ENCODE data around the gene ZPLD1.
A peak's percentile ranks its signal among the peaks of the same experiment; 100 is the strongest.

ZPLD1 gene

GRCh38 chr3:102466001-102466400, 31.2 kb downstream of the ZPLD1 start:
- TF ChIP-seq CTCF (IDR thresholded peaks at IDR 0.05): peak; percentile 38; the same call in 1 of the 2 replicates

DNA sequence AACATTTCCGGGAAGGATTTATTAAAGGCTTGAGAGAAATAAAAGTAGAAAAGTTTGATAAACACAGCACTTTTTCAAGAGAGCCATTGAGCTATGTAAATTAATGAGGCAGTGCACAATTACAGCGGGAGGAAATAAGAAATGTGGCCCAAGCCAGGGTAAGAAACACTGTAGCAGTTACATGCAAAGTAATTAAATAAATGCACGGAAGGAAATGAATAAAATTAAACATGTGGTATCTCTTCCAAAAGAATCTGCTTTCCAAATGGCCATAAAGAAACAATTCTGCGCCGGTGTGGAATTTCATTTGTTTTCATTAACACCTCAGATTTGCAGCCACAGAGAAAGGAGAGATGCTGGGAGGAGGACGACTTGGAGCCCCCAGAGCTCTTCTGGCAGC, 35.3 kb downstream of the ZPLD1 start:
- no peak for TF ChIP-seq CTCF (IDR thresholded peaks at IDR 0.05)

GRCh38 chr3:102471001-102471400, 36.2 kb downstream of the ZPLD1 start:
- no peak for TF ChIP-seq CTCF (IDR thresholded peaks at IDR 0.05)

GRCh38 chr3:102471491-102471890, 36.7 kb downstream of the ZPLD1 start:
- no peak for TF ChIP-seq CTCF (IDR thresholded peaks at IDR 0.05)

GRCh38 chr3:102473648-102474047, 38.8 kb downstream of the ZPLD1 start:
- no peak for TF ChIP-seq CTCF (IDR thresholded peaks at IDR 0.05)

DNA sequence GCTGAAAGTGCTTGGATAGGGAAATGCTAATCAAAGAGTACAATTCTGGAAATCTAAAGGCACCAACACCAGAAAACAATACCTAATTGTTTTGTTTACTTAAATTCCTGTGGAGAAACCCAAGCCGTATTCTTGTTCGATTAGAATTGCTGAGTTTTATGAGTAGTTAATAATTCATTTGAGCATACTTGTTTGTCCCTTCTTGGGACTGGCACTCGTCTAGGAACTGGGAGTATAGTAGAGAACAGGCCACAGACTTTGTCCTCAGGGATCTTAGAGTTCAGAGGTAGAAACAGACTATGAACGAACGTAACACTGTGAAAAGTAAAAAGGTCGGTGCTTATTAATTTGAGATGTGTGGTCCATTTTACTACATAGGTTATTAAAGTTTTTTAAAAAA, 39.4 kb downstream of the ZPLD1 start:
- TF ChIP-seq CTCF (IDR thresholded peaks at IDR 0.05): no peak

- TF ChIP-seq CTCF (IDR thresholded peaks at IDR 0.05): no peak
Observed at GRCh38 chr3:102476198-102476597, 41.4 kb downstream of the ZPLD1 start.

DNA sequence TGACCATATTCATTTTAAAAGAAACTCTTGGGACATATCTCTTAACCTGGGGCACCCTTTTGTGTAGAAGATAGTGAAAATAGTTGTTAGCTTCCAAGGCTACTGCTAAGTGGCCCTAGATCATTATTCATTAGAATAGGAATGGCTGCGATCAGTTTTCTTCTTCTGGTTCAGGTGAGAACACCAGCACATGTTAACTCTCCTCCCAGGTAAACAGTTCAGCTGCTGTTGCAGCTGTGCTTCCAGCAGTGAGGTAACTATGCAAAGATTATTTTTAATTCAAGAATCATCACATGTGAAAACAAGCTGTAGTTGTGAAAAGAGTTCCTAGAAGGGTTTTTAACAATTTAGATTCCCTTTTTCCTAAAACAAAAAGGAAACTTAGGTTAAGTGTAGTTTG, 43.3 kb downstream of the ZPLD1 start:
- TF ChIP-seq CTCF (IDR thresholded peaks at IDR 0.05): no peak

All from LNCAP (cell line).